ENCODE measurements around the gene HSF2BP.
A peak's percentile ranks its signal among the peaks of the same experiment; 100 is the strongest.
"Not testable (repeated sequence)": the region's sequence is repeated elsewhere in the genome, so short reads cannot be mapped to it uniquely, and the experiment has no call there.

The HSF2BP gene

GRCh38 chr21:43687566-43688399, 28.5 kb upstream of the HSF2BP start:
- DNase-seq = no peak

GRCh38 chr21:43686811-43687565, 27.7 kb upstream of the HSF2BP start:
- no peak for DNase-seq

GRCh38 chr21:43684424-43684823, 25.1 kb upstream of the HSF2BP start:
- DNase-seq = no peak

GRCh38 chr21:43681650-43682049, 22.4 kb upstream of the HSF2BP start:
- DNase-seq = no peak

- not testable (repeated sequence) for DNase-seq
Measured at GRCh38 chr21:43680421-43680820, 21.1 kb upstream of the HSF2BP start.

GRCh38 chr21:43679951-43680350, 20.7 kb upstream of the HSF2BP start:
- DNase-seq = no peak

- no peak for DNase-seq
Measured at GRCh38 chr21:43676391-43676790, 17.1 kb upstream of the HSF2BP start.

- DNase-seq = no peak
Measured at GRCh38 chr21:43675871-43676270, 16.6 kb upstream of the HSF2BP start.

- no peak for DNase-seq
Measured at GRCh38 chr21:43669828-43670605, 10.7 kb upstream of the HSF2BP start.

GRCh38 chr21:43667191-43667904, 8.1 kb upstream of the HSF2BP start:
- DNase-seq = peak; percentile 19

- DNase-seq = no peak
Measured at GRCh38 chr21:43665879-43666278, 6.6 kb upstream of the HSF2BP start.

GRCh38 chr21:43664358-43664757, 5.1 kb upstream of the HSF2BP start:
- DNase-seq = no peak

- no peak for DNase-seq
Measured at GRCh38 chr21:43663033-43663432, 3.7 kb upstream of the HSF2BP start.

- no peak for DNase-seq
Measured at GRCh38 chr21:43662286-43662685, 3.0 kb upstream of the HSF2BP start.

- DNase-seq = no peak
Measured at GRCh38 chr21:43658769-43659135, 536 bp downstream of the HSF2BP start.

- DNase-seq = no peak
Measured at GRCh38 chr21:43658088-43658741, 1.1 kb downstream of the HSF2BP start.

GRCh38 chr21:43657355-43658087, 1.8 kb downstream of the HSF2BP start:
- DNase-seq = peak; percentile 81

GRCh38 chr21:43654806-43655489, 4.3 kb downstream of the HSF2BP start:
- no peak for DNase-seq

- no peak for DNase-seq
Measured at GRCh38 chr21:43653626-43654025, 5.7 kb downstream of the HSF2BP start.

- DNase-seq = peak; percentile 66
Measured at GRCh38 chr21:43652616-43653015, 6.7 kb downstream of the HSF2BP start.

GRCh38 chr21:43651926-43652325, 7.4 kb downstream of the HSF2BP start:
- DNase-seq = not testable (repeated sequence)
